HG02759 (cell line): ENCODE data around the gene MSI2.

Source experiments
- ATAC-seq: cut with Tn5 transposase; IDR thresholded peaks from one replicate; pipeline ENCODE4 v1.9.1; 2021; ENCODE audit warnings: mild to moderate bottlenecking, moderate library complexity; ENCODE audit not compliant: unreplicated experiment

MSI2 gene

DNA sequence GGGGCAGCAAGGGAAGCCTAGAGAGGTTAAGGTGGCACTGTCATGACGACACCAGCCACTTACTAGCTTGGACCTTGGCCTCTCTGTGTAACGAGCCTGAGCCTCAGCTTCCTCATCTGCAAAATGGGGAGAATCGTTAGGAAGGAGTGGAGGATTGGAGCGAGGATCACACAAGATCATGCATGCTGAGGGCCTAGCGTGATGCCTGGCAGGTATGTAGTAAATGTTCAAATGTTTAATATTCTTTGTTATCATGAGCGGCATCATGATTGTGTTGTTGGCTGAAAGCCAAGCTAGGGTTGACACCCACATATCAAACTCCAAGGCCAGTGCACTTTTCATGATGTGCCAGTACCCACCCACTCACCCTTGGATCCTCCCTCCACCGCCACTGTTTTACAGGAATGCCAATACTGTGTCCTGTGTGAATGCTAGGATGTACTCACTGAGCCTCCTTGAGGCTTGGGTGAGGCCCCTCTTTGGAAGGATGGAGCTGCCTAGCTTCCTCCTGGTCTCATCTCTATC, 192.5 kb downstream of the MSI2 start:
- no peak for ATAC-seq

- ATAC-seq = no peak
Measured at GRCh38 chr17:57451191-57451590, 194.9 kb downstream of the MSI2 start.

DNA sequence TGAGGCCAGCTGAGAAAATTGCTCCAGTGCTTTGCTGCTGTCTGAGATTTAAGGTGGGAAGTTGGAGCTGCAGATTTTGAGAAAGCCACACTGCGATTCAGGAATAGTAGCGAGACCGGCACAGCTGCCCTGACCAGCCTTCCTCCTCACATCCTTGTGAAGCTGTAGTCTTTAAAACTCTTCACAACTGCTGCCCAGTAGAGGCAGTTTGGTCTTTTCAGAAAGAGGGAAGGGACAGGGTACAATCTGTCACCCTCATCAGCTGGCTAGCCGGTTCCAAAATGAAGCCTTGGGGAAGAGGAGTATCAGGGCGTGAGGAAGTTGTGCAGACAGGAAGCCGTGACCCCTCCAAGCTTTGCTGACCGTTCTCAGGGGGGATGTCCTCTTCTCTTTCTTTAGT, 195.3 kb downstream of the MSI2 start:
- ATAC-seq = no peak

GRCh38 chr17:57453841-57454425, 197.6 kb downstream of the MSI2 start:
- no peak for ATAC-seq

DNA sequence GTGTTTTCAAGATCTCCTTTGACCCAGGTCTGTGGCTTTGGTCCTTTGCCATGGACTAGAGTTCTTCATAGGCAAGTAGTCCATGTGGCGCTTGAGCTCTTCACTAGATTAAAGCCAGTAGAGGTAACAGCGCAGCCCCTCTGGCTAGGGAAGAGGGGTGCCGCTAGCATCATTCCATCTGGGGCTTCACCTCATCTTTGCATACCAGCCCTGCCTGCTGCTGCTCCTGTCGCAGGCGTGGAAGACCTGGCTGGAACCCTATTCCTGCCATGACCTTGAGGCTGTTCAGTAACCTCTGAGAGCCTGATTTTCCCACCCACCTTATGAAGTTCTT, 198.4 kb downstream of the MSI2 start:
- ATAC-seq = no peak

DNA sequence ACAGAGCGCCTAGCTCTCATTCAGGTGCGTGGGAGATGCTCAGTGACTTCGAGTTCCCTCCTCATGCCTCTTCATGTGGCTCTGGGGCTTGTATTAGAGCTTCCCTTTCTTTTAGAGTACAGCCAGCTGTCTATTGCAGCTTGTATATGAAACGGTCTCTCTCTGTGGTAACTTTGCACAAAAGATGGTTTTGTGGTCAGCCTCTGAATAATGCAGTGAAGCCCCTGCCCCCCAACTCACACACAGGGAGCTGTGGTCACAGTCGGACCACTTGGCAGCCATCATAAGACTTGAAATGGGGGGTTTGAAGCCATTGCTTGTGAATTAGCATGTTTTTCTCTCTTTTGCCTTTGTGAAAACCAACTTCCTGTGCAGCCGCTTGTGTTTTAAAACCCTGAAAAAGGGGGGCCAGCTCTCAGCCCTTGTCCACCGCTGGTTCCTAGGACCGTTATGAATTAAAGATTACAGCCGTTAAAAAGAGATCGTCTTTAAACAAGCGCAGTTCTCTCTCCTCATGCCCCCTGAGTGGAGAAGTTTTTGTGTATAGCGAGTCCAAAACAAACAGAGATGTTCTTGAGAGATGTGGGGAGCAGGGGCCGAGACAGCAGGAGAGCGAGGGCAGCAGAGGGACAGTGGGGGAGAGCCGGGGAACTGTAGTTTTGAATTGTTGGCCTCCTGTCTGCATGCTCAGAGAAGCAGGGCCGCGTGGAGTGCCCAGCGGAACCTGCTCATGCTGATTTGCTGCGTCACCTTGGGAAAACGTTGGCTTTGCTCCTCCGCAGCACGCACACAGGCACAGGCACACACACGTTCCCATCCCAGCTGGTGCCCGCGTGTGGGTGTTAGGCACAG, 199.0 kb downstream of the MSI2 start:
- peak; percentile 82 for ATAC-seq

DNA sequence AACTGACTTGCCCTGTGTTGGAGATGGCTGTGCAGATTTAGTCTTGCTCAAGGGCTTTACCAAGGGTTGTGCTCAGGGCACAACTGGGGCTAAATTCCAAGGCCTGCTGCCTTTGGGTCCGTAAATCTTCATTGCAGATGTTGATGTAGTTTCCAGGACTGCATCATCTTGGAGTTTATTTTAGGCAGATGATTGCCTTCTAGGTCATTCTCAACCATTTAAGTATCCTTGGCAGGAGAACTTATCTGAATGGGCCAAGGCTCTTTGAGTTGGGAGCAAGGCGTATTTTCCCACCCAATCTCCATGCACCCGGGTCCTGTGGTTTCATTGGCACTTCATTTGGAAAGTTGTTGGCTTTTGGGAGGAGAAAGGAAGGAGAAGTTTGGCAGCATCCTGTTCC, 200.3 kb downstream of the MSI2 start:
- no peak for ATAC-seq

GRCh38 chr17:57457188-57457587, 200.9 kb downstream of the MSI2 start:
- no peak for ATAC-seq

- ATAC-seq = no peak
Measured at GRCh38 chr17:57458718-57459285, 202.5 kb downstream of the MSI2 start.

- no peak for ATAC-seq
Measured at GRCh38 chr17:57459286-57459915, 203.1 kb downstream of the MSI2 start.

DNA sequence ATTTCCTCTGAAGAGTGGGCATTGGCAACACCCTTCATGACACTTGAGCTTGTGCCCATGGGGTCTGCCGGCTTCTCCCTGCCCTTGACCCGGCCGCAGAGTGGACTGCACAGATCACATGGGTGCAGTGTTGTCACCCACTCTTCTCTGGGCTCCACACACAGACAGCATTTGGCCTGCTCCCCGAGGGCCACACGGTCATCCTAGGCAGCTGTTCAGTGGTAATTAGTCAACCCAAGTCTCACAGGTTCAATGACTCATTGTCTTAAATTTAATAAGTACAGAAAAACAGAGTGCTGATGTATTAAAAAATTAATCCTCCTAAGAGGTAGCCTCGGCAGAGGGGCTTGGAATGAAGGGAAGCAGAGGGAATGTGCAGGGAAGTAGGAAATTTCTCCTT, 204.8 kb downstream of the MSI2 start:
- no peak for ATAC-seq

- ATAC-seq = no peak
Measured at GRCh38 chr17:57462007-57462579, 205.8 kb downstream of the MSI2 start.

- peak; percentile 90 for ATAC-seq
Measured at GRCh38 chr17:57463103-57463885, 207.0 kb downstream of the MSI2 start.

DNA sequence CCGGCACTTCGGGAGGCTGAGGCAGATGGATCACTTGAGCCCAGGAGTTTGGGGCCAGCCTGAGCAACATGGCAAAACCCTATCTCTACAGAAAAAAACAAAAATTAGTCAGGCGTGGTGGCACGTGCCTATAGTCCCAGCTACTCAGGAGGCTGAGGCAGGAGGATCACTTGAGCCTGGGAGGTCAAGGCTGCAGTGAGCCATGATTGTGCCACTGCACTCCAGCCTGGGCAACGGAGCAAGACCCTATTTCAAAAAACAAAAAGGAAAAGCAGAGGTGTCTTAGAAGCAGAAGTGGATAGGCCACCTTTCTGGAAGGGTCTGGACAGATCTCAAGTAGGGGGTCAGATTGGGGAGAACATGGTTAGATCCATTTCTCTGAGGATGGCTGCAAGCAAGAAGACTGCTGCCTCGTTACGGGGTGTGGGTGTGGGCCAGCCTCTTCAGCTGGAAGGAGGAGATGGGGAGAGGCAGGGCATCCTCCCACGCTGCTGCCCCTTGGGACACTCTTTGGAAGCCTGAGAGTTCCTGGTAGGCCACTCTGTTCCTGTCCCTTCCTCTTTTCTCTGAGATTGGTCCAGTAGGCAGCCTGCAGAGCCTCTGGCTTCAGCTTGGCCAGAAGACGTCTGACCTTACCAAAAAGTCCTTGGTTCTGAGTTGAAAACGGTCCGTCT, 208.0 kb downstream of the MSI2 start:
- ATAC-seq = no peak

DNA sequence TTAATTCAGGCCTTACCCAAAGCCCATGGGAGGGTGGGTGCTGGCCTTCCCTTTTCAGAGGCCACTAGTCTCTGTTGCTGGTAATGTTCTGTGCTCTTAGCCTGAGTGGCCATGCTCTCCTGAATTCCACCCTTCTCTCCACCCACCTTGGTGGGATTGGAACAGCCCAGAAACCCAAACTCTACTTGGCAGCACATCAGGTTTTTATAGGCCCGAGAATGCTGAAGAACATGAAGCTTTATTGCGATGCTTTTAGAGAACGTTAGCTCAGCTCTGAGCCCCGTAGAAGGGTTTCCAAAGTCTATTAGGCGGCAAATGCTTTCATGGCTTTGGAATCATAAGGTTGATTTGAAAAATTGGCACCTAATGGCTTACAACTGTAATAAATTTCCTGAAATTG, 209.3 kb downstream of the MSI2 start:
- no peak for ATAC-seq

GRCh38 chr17:57466017-57466471, 209.7 kb downstream of the MSI2 start:
- ATAC-seq = no peak

DNA sequence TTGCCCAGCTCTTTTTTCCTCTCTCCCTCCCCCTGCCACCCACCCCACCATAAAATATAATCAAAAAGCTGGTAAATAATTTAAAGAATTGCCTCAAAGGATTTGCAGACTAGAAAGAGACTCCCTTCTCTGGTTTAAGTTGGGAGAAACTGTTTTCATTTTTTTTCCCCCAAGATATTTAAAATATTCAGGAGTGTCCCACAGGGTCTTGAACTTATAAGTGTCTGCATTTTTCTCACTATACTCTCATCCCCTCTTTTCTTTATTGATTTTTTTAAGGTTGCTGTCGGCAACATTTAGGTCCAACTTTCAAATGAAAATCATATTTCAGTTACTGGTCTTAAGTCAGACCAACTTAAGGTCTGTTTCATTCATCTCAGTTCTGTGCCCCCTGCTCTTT, 210.2 kb downstream of the MSI2 start:
- no peak for ATAC-seq

DNA sequence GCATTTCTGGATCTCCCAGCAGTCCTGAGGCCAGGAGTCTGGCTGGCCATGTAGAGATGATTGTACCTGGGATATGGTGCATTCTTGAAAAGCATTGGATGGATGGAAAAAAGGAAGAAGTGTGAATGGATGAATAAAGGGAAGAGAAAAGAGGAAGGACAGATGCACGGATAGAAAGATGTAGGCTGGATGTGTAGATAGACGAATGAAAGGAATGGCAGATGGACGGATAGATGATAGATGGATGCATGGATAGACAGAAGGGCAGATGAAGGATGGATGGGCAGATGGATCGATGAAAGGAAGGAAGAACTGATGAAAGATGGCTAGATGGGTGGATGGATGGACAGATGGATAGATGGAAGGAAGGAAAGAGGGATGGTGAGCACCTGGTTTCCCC, 210.9 kb downstream of the MSI2 start:
- no peak for ATAC-seq

- no peak for ATAC-seq
Measured at GRCh38 chr17:57467801-57468200, 211.5 kb downstream of the MSI2 start.
